HG02763 (cell line): ENCODE measurements around the gene TENT4A.

ENCODE experiments used
- ATAC-seq: cut with Tn5 transposase; IDR thresholded peaks from one replicate; pipeline ENCODE4 v1.9.1; 2021; ENCODE audit warnings: mild to moderate bottlenecking, moderate library complexity; ENCODE audit not compliant: unreplicated experiment

TENT4A gene

GRCh38 chr5:6731465-6732237 lies 18.4 kb downstream of the TENT4A start:
- no peak for ATAC-seq

DNA sequence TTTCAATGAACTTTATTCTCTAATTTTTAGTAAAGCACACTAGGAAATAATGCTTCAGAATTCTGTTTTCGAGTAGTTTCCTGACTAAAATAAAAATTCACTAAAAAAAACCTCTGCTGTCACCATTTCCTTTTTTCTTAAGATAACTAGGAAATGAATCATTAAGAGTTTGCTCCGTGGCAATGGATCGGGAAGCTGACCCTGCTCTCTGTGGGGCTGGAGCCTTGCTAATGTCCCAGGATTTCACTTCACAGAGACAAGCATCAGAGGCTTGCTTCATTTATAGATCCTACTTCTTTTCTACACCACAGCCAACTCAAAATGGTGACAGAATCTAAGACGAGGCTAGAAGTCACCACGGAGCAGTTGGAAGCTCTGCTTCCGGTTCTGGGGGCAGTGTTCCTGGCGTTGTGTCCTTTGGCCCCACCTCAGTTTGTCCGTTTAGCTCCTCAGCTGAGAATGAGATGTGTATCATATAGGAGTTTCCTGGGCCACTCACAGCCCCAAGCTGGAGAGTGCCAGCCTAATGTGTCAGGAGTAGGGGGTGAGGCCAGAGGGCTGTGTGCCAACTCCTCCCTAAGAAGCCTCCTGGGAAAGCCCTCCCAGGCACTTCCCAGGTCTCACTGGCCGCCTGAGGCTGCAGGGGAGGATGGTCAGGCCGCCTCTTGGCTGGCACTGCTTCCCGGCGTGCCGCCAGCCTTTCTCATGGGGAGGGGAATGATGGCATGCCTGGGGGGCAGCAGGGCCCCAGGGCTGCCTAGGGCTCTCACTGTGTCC lies 19.6 kb downstream of the TENT4A start:
- no peak for ATAC-seq

GRCh38 chr5:6733411-6734242 lies 20.4 kb downstream of the TENT4A start:
- ATAC-seq, result no peak

DNA sequence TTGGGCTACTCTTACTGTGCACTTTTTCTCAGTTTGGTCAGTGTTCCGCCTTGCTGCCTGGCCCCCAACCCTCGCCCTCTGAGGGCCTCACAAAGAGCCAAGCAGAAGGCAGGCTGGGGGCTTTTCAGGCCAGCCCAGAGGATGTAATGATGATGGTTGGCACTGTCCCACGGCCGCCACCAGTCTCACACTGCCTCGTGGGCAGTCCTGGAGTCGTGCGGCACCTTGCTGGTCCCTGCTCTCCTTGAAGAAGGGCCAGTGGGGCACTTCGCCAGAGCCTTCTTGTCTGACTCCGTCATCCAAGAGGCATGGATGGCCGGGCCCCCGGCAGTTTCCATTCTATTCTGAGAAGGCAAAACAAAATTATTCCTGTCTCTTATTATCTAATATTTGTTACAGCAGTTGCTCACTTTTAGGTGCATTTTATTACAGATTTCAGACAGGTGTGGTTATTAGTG lies 21.0 kb downstream of the TENT4A start:
- no peak for ATAC-seq

GRCh38 chr5:6734781-6735180 lies 21.5 kb downstream of the TENT4A start:
- ATAC-seq, result no peak

DNA sequence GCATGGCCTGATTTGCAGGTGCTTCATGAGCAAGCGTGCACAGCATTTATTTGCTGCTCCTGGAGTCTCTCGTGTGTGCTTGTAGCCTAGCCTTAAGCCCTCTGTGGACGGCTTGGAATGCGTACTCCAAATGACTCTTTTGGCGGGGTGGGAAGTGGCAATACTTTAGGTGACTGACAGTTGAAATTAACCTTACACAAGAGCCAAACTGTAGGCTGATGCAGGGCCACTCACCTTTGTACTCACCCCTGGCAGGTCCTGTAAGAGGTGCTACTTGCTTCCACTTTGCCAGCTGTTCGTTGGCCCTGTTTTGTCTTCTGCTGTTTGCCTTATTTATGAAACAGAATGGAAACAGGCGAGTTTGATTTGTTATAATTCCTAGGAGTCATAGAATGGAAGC lies 22.9 kb downstream of the TENT4A start:
- ATAC-seq, result no peak

- ATAC-seq, result no peak
Measured at GRCh38 chr5:6736524-6737042, 23.4 kb downstream of the TENT4A start.

- ATAC-seq, result peak; percentile 56
Measured at GRCh38 chr5:6737043-6737941, 24.1 kb downstream of the TENT4A start.

- ATAC-seq, result no peak
Measured at GRCh38 chr5:6739603-6740002, 26.4 kb downstream of the TENT4A start.

DNA sequence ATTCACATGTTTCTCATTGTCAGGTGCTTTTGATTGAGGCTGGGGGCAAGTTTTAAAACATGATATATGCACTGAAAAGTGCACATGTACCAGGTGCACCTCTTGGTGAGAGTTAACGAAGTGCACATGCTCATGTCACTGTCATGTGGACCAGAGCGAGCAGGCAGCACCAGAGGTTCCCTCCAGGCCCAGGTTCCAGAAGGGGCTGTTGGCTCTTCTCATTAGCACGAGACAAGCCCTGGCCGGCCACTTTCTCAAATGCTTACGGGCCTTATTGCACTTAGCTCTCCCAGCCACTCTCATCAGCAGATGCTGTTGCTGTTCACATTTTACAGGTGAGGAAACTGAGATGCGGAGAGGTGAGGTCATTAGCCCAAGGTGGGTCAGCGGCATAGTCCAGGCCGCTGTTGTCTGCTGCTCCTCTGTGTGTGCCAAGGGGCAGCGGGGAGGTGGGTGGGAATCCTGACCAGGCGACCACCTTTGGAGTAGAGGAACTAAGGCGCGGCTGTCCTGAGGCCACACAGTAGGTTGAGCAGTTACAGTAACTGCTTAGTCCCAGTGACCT lies 27.4 kb downstream of the TENT4A start:
- ATAC-seq, result no peak

DNA sequence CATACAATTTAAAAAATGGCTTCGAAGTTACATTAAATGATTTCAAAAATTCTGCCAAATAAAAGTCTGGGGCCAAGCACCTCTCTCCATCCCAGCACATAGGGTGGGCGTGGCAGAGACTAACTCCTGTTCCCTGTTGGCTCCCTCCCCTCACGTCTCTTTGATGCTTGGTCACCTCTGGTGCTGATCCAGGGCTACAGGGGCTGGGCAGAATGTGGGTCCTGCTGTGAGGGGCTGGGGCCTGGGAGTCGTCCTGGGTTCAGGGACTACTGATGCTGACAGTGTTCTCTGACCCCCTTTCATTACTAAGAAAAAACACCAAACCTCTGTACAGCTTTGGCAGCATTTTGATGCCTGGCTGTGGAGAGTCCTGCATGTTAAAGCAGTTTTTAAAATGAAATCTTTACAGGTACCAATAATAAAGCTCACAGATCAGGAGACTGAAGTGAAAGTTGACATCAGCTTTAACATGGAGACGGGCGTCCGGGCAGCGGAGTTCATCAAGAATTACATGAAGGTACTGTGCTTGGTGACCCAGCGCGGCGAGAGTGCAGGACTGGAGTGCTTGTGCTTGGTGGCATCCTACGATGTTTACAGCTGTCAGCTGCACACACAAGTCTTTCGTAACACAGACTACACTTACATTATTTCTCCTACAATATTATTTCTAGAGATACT lies 29.0 kb downstream of the TENT4A start:
- ATAC-seq, result no peak

DNA sequence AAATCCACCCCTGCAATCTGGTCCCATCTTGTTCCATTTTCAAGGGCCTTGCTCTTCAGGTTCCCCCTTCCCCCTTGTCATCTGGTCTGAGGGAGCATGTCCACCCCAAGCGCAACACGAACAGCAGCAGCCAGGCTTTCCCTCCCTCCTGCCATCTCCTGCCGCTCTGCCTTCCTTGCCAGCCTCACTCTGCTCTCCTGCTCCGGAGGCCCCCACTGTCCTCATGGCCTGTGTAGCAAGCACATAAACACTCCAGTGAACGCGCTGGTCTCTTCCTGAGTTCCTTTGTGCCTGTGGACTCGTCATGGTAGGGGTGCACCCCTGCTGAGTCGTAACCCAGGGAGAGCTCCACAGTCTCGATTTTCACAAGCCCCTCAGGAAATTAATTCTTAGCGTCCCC lies 29.9 kb downstream of the TENT4A start:
- no peak for ATAC-seq

GRCh38 chr5:6744841-6745705 lies 31.8 kb downstream of the TENT4A start:
- ATAC-seq, result no peak

DNA sequence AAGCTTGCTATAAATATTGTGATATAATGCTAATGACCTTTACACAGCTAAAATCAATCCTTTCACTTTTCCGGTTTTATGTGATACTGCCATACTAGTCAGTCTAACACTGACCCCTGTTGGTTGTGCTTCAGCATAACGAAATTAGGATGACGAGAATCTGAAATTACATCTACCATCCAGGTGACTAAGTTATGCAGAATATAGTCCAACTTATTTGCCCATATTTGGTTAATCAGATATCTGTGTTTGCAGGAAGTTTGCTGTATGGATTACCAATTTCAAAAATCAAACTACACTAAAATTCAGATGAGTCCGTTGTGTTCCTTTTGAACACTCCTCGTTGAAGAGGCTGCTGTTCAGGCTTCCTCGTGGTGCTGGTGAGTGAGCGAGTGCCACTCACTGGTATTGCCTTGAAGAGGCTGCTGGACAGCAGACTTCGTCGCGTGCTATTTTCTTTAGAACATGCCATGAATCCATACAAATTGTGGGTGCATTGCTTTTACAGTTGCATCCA lies 32.5 kb downstream of the TENT4A start:
- peak; percentile 57 for ATAC-seq

DNA sequence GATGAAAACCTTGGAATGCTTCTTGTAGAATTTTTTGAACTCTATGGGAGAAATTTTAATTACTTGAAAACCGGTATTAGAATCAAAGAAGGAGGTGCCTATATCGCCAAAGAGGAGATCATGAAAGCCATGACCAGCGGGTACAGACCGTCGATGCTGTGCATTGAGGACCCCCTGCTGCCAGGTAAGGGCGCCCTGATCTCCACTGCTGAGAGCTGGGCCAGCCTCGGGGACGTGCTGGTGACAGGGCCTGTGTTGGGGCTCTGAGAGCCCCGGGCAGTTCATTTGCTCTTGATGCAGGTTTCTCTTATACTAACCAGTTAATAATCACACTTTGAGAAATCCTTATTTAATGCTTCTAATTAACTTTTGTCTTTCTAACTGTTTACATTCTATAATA lies 33.0 kb downstream of the TENT4A start:
- no peak for ATAC-seq

- ATAC-seq, result no peak
Measured at GRCh38 chr5:6747103-6747502, 33.9 kb downstream of the TENT4A start.

DNA sequence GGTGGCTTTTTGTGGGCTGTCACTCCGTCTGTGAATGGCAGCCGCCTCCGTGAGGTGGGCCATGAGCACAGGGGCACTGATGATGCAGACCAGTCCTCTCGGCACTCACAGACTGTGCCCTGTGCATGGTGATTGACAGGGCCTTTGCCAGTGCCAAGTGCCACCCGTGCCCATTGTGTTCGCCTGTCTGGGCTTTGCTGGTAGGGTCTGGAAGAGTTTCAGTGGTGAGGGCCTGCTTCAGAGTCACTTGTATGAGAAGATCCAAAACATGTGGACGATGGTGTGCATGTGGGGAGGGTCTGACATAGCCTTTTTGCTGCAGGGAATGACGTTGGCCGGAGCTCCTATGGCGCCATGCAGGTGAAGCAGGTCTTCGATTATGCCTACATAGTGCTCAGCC lies 34.9 kb downstream of the TENT4A start:
- ATAC-seq, result no peak
